Liver (tissue), 3 donors: ENCODE data around the gene TANC2.

Source experiments
- SP1 ChIP-seq: IDR thresholded peaks from 2 replicates; pipeline ENCODE4 v1.6.1; 2018; ENCODE audit warnings: antibody characterized with exemption, mild to moderate bottlenecking
- TAF1 ChIP-seq: conservative IDR thresholded peaks from 2 replicates; pipeline ENCODE4 v1.6.1; 2016; ENCODE audit warnings: antibody characterized with exemption, mild to moderate bottlenecking
- YY1 ChIP-seq: IDR thresholded peaks from 2 replicates; pipeline ENCODE4 v1.6.1; 2016; ENCODE audit warnings: antibody characterized with exemption, mild to moderate bottlenecking
- TF ChIP-seq, protein P1 (sequence below): fragments of 150-350 bp; IDR thresholded peaks from 2 replicates; pipeline ENCODE4 v1.5.1; 2017; ENCODE audit warnings: improper control_type of control experiment, low read depth, low read length; ENCODE audit not compliant: missing input control
- donor health status: healthy.
- donor health status: healthy.

DNA sequence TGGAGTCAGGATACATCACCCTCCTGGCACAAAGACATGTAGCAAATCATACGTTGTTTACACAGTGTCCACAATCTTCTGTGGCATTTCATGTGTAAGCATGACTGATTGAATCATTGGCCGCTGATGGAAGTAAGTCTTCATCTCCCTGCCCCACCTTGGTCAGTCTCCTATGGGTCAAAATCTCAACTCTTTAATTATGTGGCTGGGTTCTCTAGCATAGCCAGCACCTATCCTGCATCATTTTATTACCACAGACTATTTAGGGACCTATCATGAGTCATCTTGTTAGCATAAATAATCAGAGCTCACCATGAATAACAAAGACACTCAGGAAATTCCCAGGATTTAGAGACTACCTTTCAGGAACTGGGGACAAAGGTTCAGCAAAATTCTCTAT lies 15.9 kb downstream of the TANC2 start:
- TF ChIP-seq TAF1 (no peak), YY1 (no peak), SP1 (no peak)
- TF ChIP-seq, protein P1, sequence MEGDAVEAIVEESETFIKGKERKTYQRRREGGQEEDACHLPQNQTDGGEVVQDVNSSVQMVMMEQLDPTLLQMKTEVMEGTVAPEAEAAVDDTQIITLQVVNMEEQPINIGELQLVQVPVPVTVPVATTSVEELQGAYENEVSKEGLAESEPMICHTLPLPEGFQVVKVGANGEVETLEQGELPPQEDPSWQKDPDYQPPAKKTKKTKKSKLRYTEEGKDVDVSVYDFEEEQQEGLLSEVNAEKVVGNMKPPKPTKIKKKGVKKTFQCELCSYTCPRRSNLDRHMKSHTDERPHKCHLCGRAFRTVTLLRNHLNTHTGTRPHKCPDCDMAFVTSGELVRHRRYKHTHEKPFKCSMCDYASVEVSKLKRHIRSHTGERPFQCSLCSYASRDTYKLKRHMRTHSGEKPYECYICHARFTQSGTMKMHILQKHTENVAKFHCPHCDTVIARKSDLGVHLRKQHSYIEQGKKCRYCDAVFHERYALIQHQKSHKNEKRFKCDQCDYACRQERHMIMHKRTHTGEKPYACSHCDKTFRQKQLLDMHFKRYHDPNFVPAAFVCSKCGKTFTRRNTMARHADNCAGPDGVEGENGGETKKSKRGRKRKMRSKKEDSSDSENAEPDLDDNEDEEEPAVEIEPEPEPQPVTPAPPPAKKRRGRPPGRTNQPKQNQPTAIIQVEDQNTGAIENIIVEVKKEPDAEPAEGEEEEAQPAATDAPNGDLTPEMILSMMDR, result no peak
